ENCODE data around the gene R3HDM2. TPM values are rescaled to one million over a fixed set of nuclear protein-coding genes. Genes with fewer than 3 reads are reported as not detected.

R3HDM2 gene
- total RNA-seq, 1 experiment from 2014 or later: 34.7 TPM

DNA sequence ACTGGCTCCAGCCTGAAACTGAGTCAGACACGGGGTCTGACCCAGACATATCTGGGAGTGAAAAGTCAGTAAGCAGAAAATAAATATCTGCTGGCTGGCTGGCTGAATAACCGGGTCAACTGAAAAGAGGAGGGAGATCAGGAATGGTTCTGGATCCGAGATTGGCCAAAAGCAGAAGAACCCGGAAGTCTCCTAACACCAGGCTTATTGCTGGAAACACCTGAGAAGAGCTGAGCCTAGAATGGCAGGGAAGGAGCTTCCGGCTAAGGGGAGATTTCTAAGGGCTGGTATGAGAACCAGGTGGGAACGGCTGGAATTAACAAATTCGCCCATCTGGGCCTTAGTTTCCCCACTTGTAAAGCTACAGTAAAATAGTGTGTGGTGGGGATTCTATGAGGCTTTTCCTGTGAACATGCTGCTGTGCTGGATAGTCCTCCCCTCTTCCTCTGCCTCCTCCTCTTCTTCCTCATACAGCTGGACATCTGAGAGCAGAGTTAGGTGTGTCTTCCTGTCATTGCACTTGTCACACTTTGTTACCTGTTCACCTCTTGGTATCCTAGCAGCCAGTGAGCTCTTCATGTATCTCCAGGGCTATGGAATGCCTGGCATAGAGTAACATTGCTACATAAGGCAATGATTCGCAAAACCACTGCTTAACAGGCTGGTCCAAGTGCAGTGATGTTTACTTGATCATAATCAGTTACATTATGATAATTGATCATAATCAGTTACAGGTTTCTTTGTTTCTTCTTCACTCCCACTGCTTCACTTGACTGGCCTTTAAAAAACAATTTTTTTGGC lies 203.3 kb downstream of the R3HDM2 start:
- Mint-ChIP-seq H3K36me3 (peaks cover 15% of the 10 kb centered on the region), H3K27ac (peak overlapping the region; percentile 27; the same call in 1 of the 2 replicates), H3K9me3 (no peaks in the 10 kb centered on the region), H3K4me1 (peaks cover 55% of the 10 kb centered on the region), H3K4me3 (peak overlapping the region; percentile 81), H3K27me3 (ENCODE audit: low read depth) (peaks cover 66% of the 10 kb centered on the region)
- POLR2A ChIA-PET: interaction anchor here (1.0 to 7.6 kb wide), 4 partner anchors 12 to 234 kb away, joined by 3 to 97 read pairs (median 5); partner anchors contain the start of gene LRP1
- TF ChIP-seq RELA (CRISPR knock-in tag; IDR thresholded peaks at IDR 0.05; ENCODE audit: borderline replicate concordance): no peak
- no peak for TF ChIP-seq ZNF317 (CRISPR knock-in tag; IDR thresholded peaks at IDR 0.05; ENCODE audit: borderline replicate concordance, low read depth)
- no peak for TF ChIP-seq ZNF396 (CRISPR knock-in tag; IDR thresholded peaks at IDR 0.05; ENCODE audit: borderline replicate concordance)
- TF ChIP-seq, protein P1, sequence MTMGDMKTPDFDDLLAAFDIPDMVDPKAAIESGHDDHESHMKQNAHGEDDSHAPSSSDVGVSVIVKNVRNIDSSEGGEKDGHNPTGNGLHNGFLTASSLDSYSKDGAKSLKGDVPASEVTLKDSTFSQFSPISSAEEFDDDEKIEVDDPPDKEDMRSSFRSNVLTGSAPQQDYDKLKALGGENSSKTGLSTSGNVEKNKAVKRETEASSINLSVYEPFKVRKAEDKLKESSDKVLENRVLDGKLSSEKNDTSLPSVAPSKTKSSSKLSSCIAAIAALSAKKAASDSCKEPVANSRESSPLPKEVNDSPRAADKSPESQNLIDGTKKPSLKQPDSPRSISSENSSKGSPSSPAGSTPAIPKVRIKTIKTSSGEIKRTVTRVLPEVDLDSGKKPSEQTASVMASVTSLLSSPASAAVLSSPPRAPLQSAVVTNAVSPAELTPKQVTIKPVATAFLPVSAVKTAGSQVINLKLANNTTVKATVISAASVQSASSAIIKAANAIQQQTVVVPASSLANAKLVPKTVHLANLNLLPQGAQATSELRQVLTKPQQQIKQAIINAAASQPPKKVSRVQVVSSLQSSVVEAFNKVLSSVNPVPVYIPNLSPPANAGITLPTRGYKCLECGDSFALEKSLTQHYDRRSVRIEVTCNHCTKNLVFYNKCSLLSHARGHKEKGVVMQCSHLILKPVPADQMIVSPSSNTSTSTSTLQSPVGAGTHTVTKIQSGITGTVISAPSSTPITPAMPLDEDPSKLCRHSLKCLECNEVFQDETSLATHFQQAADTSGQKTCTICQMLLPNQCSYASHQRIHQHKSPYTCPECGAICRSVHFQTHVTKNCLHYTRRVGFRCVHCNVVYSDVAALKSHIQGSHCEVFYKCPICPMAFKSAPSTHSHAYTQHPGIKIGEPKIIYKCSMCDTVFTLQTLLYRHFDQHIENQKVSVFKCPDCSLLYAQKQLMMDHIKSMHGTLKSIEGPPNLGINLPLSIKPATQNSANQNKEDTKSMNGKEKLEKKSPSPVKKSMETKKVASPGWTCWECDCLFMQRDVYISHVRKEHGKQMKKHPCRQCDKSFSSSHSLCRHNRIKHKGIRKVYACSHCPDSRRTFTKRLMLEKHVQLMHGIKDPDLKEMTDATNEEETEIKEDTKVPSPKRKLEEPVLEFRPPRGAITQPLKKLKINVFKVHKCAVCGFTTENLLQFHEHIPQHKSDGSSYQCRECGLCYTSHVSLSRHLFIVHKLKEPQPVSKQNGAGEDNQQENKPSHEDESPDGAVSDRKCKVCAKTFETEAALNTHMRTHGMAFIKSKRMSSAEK (CRISPR knock-in tag; IDR thresholded peaks at IDR 0.05; ENCODE audit: borderline replicate concordance): no peak
- no peak for TF ChIP-seq GABPB1 (CRISPR knock-in tag; IDR thresholded peaks at IDR 0.05)
- no peak for TF ChIP-seq NR1H2 (CRISPR knock-in tag; IDR thresholded peaks at IDR 0.05)
- TF ChIP-seq, protein P2, sequence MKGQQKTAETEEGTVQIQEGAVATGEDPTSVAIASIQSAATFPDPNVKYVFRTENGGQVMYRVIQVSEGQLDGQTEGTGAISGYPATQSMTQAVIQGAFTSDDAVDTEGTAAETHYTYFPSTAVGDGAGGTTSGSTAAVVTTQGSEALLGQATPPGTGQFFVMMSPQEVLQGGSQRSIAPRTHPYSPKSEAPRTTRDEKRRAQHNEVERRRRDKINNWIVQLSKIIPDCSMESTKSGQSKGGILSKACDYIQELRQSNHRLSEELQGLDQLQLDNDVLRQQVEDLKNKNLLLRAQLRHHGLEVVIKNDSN (CRISPR knock-in tag; IDR thresholded peaks at IDR 0.05): no peak
- TF ChIP-seq, protein P3, sequence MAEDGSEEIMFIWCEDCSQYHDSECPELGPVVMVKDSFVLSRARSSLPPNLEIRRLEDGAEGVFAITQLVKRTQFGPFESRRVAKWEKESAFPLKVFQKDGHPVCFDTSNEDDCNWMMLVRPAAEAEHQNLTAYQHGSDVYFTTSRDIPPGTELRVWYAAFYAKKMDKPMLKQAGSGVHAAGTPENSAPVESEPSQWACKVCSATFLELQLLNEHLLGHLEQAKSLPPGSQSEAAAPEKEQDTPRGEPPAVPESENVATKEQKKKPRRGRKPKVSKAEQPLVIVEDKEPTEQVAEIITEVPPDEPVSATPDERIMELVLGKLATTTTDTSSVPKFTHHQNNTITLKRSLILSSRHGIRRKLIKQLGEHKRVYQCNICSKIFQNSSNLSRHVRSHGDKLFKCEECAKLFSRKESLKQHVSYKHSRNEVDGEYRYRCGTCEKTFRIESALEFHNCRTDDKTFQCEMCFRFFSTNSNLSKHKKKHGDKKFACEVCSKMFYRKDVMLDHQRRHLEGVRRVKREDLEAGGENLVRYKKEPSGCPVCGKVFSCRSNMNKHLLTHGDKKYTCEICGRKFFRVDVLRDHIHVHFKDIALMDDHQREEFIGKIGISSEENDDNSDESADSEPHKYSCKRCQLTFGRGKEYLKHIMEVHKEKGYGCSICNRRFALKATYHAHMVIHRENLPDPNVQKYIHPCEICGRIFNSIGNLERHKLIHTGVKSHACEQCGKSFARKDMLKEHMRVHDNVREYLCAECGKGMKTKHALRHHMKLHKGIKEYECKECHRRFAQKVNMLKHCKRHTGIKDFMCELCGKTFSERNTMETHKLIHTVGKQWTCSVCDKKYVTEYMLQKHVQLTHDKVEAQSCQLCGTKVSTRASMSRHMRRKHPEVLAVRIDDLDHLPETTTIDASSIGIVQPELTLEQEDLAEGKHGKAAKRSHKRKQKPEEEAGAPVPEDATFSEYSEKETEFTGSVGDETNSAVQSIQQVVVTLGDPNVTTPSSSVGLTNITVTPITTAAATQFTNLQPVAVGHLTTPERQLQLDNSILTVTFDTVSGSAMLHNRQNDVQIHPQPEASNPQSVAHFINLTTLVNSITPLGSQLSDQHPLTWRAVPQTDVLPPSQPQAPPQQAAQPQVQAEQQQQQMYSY (CRISPR knock-in tag; IDR thresholded peaks at IDR 0.05): no peak
- TF ChIP-seq, protein P4, sequence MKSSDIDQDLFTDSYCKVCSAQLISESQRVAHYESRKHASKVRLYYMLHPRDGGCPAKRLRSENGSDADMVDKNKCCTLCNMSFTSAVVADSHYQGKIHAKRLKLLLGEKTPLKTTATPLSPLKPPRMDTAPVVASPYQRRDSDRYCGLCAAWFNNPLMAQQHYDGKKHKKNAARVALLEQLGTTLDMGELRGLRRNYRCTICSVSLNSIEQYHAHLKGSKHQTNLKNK (CRISPR knock-in tag; IDR thresholded peaks at IDR 0.05): no peak
- TF ChIP-seq NFE2L1 (CRISPR knock-in tag; IDR thresholded peaks at IDR 0.05): no peak
- TF ChIP-seq, protein P5, sequence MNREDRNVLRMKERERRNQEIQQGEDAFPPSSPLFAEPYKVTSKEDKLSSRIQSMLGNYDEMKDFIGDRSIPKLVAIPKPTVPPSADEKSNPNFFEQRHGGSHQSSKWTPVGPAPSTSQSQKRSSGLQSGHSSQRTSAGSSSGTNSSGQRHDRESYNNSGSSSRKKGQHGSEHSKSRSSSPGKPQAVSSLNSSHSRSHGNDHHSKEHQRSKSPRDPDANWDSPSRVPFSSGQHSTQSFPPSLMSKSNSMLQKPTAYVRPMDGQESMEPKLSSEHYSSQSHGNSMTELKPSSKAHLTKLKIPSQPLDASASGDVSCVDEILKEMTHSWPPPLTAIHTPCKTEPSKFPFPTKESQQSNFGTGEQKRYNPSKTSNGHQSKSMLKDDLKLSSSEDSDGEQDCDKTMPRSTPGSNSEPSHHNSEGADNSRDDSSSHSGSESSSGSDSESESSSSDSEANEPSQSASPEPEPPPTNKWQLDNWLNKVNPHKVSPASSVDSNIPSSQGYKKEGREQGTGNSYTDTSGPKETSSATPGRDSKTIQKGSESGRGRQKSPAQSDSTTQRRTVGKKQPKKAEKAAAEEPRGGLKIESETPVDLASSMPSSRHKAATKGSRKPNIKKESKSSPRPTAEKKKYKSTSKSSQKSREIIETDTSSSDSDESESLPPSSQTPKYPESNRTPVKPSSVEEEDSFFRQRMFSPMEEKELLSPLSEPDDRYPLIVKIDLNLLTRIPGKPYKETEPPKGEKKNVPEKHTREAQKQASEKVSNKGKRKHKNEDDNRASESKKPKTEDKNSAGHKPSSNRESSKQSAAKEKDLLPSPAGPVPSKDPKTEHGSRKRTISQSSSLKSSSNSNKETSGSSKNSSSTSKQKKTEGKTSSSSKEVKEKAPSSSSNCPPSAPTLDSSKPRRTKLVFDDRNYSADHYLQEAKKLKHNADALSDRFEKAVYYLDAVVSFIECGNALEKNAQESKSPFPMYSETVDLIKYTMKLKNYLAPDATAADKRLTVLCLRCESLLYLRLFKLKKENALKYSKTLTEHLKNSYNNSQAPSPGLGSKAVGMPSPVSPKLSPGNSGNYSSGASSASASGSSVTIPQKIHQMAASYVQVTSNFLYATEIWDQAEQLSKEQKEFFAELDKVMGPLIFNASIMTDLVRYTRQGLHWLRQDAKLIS (CRISPR knock-in tag; IDR thresholded peaks at IDR 0.05; ENCODE audit: borderline replicate concordance): no peak
- TF ChIP-seq, protein P6, sequence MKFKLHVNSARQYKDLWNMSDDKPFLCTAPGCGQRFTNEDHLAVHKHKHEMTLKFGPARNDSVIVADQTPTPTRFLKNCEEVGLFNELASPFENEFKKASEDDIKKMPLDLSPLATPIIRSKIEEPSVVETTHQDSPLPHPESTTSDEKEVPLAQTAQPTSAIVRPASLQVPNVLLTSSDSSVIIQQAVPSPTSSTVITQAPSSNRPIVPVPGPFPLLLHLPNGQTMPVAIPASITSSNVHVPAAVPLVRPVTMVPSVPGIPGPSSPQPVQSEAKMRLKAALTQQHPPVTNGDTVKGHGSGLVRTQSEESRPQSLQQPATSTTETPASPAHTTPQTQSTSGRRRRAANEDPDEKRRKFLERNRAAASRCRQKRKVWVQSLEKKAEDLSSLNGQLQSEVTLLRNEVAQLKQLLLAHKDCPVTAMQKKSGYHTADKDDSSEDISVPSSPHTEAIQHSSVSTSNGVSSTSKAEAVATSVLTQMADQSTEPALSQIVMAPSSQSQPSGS (CRISPR knock-in tag; IDR thresholded peaks at IDR 0.05; ENCODE audit: borderline replicate concordance, low read depth): no peak
- TF ChIP-seq JUN (CRISPR knock-in tag; IDR thresholded peaks at IDR 0.05): no peak
- no peak for TF ChIP-seq ZNF423 (CRISPR knock-in tag; IDR thresholded peaks at IDR 0.05)
- TF ChIP-seq, protein P7, sequence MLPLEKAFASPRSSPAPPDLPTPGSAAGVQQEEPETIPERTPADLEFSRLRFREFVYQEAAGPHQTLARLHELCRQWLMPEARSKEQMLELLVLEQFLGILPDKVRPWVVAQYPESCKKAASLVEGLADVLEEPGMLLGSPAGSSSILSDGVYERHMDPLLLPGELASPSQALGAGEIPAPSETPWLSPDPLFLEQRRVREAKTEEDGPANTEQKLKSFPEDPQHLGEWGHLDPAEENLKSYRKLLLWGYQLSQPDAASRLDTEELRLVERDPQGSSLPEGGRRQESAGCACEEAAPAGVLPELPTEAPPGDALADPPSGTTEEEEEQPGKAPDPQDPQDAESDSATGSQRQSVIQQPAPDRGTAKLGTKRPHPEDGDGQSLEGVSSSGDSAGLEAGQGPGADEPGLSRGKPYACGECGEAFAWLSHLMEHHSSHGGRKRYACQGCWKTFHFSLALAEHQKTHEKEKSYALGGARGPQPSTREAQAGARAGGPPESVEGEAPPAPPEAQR (CRISPR knock-in tag; IDR thresholded peaks at IDR 0.05): no peak
- DNase-seq (ENCODE audit: low spot score) (no peak), ATAC-seq (no peak)
- CTCF ChIA-PET: interaction anchor here (0.8 to 10.4 kb wide), 13 partner anchors 13 to 233 kb away, joined by 3 to 660 read pairs (median 9); partner anchors contain the start of genes GLI1, INHBE, LRP1 and NXPH4

All from WTC11 (cell line).